Loucy (cell line): ENCODE measurements around the gene SLC9A5.

Source experiments
- H2AFZ ChIP-seq: fragments of 200-600 bp; sonication (generic); 2 replicates; pipeline ENCODE4 v1.6.0; 2016; ENCODE audit warnings: antibody characterized with exemption, mild to moderate bottlenecking, low read length, moderate library complexity
- H3F3A ChIP-seq: fragments of 200-600 bp; 2 replicates; pipeline ENCODE4 v1.6.0; 2016; ENCODE audit warnings: antibody characterized with exemption, low read depth, mild to moderate bottlenecking
- H3K27me3 ChIP-seq: fragments of 200-600 bp; sonication (generic); 2 replicates; pipeline ENCODE4 v1.6.1; 2014; ENCODE audit warnings: low read length, mild to moderate bottlenecking; ENCODE audit not compliant: insufficient read depth, poor library complexity, severe bottlenecking
- H3K36me3 ChIP-seq: fragments of 200-600 bp; sonication (generic); 2 replicates; pipeline ENCODE4 v1.6.1; 2016; ENCODE audit warnings: low read length; ENCODE audit not compliant: insufficient read depth
- H3K4me1 ChIP-seq: fragments of 200-600 bp; sonication (generic); 2 replicates; pipeline ENCODE4 v1.5.1; 2014; ENCODE audit warnings: low read length, mild to moderate bottlenecking; ENCODE audit not compliant: insufficient read depth, poor library complexity, severe bottlenecking
- H3K4me2 ChIP-seq: fragments of 200-600 bp; sonication (generic); 2 replicates; pipeline ENCODE4 v1.6.0; 2014; ENCODE audit warnings: antibody characterized with exemption, low read length, low read depth, mild to moderate bottlenecking; ENCODE audit not compliant: poor library complexity, severe bottlenecking
- H3K4me3 ChIP-seq: fragments of 200-600 bp; sonication (generic); 2 replicates; pipeline ENCODE4 v1.5.1; 2014; ENCODE audit warnings: low read length, mild to moderate bottlenecking, mixed read lengths; ENCODE audit not compliant: poor library complexity, severe bottlenecking
- H3K79me2 ChIP-seq: fragments of 200-600 bp; sonication (generic); 2 replicates; pipeline ENCODE4 v1.6.1; 2014; ENCODE audit warnings: low read length; ENCODE audit not compliant: insufficient read depth
- H3K9ac ChIP-seq: fragments of 200-600 bp; sonication (generic); 2 replicates; pipeline ENCODE4 v1.6.0; 2014; ENCODE audit warnings: mild to moderate bottlenecking, low read depth, low read length, moderate library complexity; ENCODE audit not compliant: poor library complexity, severe bottlenecking
- H3K9me2 ChIP-seq: fragments of 200-600 bp; sonication (generic); replicated peaks from 2 replicates; pipeline ENCODE4 v1.6.1; 2016; ENCODE audit warnings: low read depth, low read length, mixed read lengths
- H3K9me3 ChIP-seq: fragments of 200-600 bp; sonication (generic); 2 replicates; pipeline ENCODE4 v1.6.1; 2014; ENCODE audit warnings: mild to moderate bottlenecking, antibody characterized with exemption, low read length, low read depth; ENCODE audit not compliant: insufficient read depth
- H4K20me1 ChIP-seq: fragments of 200-600 bp; sonication (generic); 2 replicates; pipeline ENCODE4 v1.6.0; 2014; ENCODE audit warnings: antibody characterized with exemption, low read length, mild to moderate bottlenecking; ENCODE audit not compliant: insufficient read depth, poor library complexity, severe bottlenecking
- EZH2phosphoT487 ChIP-seq: fragments of 200-600 bp; IDR thresholded peaks from 2 replicates; pipeline ENCODE4 v1.6.1; 2018; ENCODE audit warnings: antibody characterized with exemption, mild to moderate bottlenecking, moderate library complexity, borderline replicate concordance
- TF ChIP-seq, protein P1 (sequence below): fragments of 200-600 bp; sonication (generic); conservative IDR thresholded peaks from 2 replicates; pipeline ENCODE4 v1.5.1; 2014; ENCODE audit warnings: mild to moderate bottlenecking, antibody characterized with exemption, low read length

Gene SLC9A5

DNA sequence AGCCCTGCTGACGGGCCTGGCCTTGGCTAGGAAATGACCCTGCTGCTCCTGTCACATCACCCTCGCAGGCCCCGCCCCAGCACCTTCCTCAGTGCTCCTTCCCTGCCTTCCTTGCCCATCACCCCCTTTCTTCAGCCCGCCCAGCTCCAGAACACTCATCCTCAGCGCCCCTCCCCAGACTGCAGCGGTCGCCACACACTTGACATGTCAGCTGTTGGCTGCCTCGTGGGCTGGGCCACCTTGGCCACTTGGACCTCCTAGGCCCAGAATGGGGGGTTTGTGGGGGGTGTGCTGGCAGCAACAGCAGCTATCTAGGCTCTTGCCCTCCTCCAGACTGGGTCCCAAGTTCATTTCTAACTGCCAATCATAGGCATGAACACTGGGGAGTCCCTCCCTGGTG, 39.2 kb upstream of the SLC9A5 start:
- no peaks in the 10 kb centered on the region for H3K27me3 ChIP-seq
- H3F3A ChIP-seq, result no peaks in the 10 kb centered on the region
- no peak overlapping the region for H2AFZ ChIP-seq
- H3K4me2 ChIP-seq, result no peak overlapping the region
- H3K79me2 ChIP-seq, result no peaks in the 10 kb centered on the region
- H3K9ac ChIP-seq, result no peak overlapping the region
- H4K20me1 ChIP-seq, result no peaks in the 10 kb centered on the region
- H3K4me1 ChIP-seq, result peaks cover 4% of the 10 kb centered on the region
- no peaks in the 10 kb centered on the region for H3K36me3 ChIP-seq
- no peaks in the 10 kb centered on the region for H3K9me3 ChIP-seq
- TF ChIP-seq EZH2phosphoT487, result no peak
- TF ChIP-seq, protein P1, sequence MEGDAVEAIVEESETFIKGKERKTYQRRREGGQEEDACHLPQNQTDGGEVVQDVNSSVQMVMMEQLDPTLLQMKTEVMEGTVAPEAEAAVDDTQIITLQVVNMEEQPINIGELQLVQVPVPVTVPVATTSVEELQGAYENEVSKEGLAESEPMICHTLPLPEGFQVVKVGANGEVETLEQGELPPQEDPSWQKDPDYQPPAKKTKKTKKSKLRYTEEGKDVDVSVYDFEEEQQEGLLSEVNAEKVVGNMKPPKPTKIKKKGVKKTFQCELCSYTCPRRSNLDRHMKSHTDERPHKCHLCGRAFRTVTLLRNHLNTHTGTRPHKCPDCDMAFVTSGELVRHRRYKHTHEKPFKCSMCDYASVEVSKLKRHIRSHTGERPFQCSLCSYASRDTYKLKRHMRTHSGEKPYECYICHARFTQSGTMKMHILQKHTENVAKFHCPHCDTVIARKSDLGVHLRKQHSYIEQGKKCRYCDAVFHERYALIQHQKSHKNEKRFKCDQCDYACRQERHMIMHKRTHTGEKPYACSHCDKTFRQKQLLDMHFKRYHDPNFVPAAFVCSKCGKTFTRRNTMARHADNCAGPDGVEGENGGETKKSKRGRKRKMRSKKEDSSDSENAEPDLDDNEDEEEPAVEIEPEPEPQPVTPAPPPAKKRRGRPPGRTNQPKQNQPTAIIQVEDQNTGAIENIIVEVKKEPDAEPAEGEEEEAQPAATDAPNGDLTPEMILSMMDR, result no peak
- no peak overlapping the region for H3K4me3 ChIP-seq
- H3K9me2 ChIP-seq, result no peaks in the 10 kb centered on the region

DNA sequence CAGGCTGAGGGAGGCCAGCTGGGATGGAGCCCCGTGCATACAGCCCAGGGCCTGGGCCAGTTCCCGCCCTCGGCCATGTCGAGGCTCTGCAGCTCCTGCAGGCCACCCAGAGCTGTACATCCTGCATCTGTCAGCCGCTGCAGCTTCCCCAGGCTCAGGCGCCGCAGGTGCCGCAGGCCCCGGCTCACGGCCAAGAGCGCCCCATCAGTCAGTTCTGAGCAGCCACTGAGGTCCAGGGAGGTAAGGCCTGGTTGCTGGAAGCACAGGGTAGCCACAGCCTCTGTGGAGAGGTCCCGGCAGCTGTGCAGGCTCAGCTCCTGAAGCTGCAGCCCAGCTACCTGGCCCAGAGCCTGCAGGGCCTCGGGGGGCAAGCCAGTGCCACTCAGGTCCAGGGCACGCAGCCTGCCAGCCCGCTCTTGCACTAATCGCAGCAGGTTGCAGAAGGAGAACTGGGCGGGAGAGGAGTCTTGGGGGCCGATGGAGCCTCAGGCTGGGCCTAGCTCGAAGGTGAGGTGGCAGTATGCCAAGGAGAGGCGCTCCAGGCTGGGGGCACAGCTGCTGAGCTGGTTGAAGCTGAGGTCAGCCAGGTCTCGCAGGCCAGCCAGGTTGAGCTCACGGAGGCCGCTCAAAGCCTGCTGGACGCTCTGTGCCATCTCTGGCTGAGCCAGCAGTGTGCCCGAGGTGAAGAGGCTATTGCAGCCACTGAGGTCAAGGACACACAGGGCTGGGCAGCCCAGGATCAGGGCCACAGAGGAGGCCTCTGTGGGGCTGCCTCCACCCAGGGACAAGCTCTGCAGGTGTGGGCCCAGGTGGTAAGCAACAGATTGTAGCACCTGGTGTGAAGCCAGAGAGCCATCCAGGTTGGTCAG, 38.5 kb upstream of the SLC9A5 start:
- Histone ChIP-seq H3K9ac (no peak overlapping the region), H2AFZ (no peak overlapping the region), H3K9me3 (no peaks in the 10 kb centered on the region), H3K4me1 (peaks cover 4% of the 10 kb centered on the region), H3K36me3 (no peaks in the 10 kb centered on the region), H4K20me1 (no peaks in the 10 kb centered on the region), H3K9me2 (no peaks in the 10 kb centered on the region), H3K27me3 (no peaks in the 10 kb centered on the region), H3K79me2 (no peaks in the 10 kb centered on the region), H3K4me3 (no peak overlapping the region), H3F3A (no peaks in the 10 kb centered on the region), H3K4me2 (no peak overlapping the region)
- TF ChIP-seq, protein P1, result no peak
- TF ChIP-seq EZH2phosphoT487, result no peak

DNA sequence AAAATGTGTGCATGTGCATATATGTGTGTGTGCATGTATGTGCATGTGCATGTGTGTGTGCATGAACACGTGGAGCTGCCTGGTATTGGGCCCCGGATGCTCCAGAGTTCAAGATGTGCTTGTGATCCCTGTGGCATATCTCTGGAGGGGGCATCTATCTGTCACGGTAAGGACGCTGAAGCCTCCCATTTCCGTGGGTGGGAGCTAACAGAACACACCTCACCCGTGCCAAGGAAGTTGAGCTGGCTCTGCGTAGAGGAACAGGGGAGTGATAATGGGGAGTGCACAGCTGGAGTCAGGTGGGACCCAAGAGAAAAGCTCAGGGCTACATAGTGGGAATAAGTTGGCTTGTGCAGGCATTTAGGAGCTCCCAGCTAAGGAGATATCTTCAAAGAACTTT, 37.1 kb upstream of the SLC9A5 start:
- no peaks in the 10 kb centered on the region for H3K27me3 ChIP-seq
- peaks cover 8% of the 10 kb centered on the region for H3K4me1 ChIP-seq

More for the DNA sequence above, 37.1 kb upstream of the SLC9A5 start:
- Histone ChIP-seq H2AFZ (no peak overlapping the region), H3K9me2 (no peaks in the 10 kb centered on the region), H3K79me2 (no peaks in the 10 kb centered on the region), H3F3A (no peaks in the 10 kb centered on the region), H3K4me3 (no peak overlapping the region), H3K4me2 (no peak overlapping the region), H3K9ac (no peak overlapping the region), H3K36me3 (no peaks in the 10 kb centered on the region), H4K20me1 (no peaks in the 10 kb centered on the region), H3K9me3 (no peaks in the 10 kb centered on the region)
- no peak for TF ChIP-seq EZH2phosphoT487
